Suprapubic skin (tissue), 4 donors: Measurements from ENCODE around the gene GCM1.

Source experiments
- EP300 ChIP-seq: sonication (generic); formaldehyde crosslinking; IDR thresholded peaks from one replicate; pipeline ENCODE4 v1.6.1; 2017; ENCODE audit warnings: antibody characterized with exemption
- POLR2A ChIP-seq, 2 donors: fragments of 450-650 bp; IDR thresholded peaks; one replicate each; pipeline ENCODE4 v1.6.1; 2017; ENCODE audit warnings: antibody characterized with exemption in 2 of 2, mild to moderate bottlenecking in 2 of 2, moderate library complexity in 2 of 2
- POLR2AphosphoS5 ChIP-seq, 3 donors: sonication (generic); formaldehyde crosslinking; IDR thresholded peaks; one replicate each; pipeline ENCODE4 v1.6.1; 2017; ENCODE audit warnings: antibody characterized with exemption in 3 of 3
- TF ChIP-seq, protein P1 (sequence below), 2 donors: fragments of 200-600 bp in 1 of 2; fragments of 450-650 bp in 1 of 2; sonication (generic) in 1 of 2; IDR thresholded peaks; one replicate each; pipeline ENCODE4 v1.5.1; 2016 to 2019; ENCODE audit warnings: antibody characterized with exemption in 2 of 2, mild to moderate bottlenecking in 1 of 2, moderate library complexity in 1 of 2

DNA sequence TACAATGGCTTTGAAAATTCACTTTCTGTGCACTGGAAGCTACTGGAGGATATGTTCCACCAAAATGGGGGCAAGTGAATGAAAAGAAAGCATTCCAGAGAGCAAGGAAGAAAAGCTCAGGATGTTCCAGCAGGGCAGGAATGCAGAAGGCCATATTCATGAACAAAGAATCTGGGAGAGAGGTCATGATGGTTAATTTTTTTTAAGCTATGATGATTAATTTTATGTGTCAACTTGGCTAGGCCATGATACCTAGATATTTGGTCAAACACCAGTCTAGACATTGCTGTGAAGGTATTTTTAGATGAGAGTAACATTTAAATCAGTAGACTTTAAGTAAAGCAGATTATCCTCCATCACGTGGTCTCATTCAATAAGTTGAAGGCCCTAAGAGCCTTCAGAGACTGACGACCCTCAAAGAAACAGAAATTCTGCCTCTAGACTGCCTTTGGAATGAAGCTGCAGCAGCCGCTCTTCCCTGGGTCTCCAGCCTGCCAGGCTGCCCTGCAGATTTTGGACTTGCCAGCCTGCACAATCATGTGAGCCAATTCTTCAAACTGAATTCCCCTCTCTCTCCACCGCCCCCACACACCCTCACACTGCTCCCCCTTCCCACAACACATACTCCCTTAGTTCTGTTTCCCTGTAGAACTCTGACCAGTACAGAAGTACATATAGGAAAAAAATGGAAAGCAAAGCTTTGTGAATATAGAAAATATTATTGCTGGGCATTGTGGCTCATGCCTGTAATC, 20.1 kb upstream of the GCM1 start:
- TF ChIP-seq EP300 (no peak), POLR2AphosphoS5 (IDR thresholded peaks at IDR 0.05) (no peak), POLR2A (IDR thresholded peaks at IDR 0.05) (no peak)
- TF ChIP-seq, protein P1, sequence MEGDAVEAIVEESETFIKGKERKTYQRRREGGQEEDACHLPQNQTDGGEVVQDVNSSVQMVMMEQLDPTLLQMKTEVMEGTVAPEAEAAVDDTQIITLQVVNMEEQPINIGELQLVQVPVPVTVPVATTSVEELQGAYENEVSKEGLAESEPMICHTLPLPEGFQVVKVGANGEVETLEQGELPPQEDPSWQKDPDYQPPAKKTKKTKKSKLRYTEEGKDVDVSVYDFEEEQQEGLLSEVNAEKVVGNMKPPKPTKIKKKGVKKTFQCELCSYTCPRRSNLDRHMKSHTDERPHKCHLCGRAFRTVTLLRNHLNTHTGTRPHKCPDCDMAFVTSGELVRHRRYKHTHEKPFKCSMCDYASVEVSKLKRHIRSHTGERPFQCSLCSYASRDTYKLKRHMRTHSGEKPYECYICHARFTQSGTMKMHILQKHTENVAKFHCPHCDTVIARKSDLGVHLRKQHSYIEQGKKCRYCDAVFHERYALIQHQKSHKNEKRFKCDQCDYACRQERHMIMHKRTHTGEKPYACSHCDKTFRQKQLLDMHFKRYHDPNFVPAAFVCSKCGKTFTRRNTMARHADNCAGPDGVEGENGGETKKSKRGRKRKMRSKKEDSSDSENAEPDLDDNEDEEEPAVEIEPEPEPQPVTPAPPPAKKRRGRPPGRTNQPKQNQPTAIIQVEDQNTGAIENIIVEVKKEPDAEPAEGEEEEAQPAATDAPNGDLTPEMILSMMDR (IDR thresholded peaks at IDR 0.05) = no peak
